ENCODE data around the gene CCDC171.
"Not testable (repeated sequence)": the region's sequence is repeated elsewhere in the genome, so short reads cannot be mapped to it uniquely, and the experiment has no call there.

Gene CCDC171

DNA sequence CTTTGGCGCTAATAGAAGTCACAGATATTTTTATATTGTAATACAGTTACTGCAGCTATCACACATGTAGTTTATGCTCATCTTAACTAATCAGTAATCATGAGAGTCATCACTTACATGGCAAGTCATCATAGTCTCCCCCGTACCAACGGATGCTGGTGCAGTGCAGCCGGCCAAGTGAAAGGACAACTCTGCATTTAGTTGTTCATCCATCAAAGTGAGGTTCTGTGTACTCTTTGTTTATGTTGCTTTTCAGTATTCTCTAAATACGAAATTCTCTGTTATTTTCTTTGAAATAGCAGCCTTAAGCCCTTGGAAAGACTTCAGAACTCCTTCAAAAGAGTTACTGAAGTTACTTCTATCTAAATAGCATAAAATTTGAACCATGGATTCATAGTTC is 216.7 kb downstream of the CCDC171 start:
- DNase-seq: no peak

DNA sequence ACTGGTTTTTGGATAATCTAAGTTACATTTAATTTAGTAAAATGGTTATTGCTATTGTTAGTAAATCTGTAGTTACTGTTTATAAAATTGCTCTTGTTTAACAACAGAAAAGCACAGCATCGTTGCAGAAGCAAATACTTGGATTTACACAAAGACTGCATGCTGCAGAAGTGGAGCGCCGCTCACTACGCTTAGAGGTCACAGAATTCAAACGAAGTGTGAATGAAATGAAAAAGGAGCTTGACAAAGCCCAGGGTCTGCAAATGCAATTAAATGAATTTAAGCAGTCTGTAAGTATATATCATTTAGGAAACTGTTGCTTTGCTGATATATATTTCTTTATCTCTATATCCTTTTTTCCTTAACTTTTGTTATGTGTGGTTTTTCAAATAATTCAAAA is 226.0 kb downstream of the CCDC171 start:
- no peak for DNase-seq

DNA sequence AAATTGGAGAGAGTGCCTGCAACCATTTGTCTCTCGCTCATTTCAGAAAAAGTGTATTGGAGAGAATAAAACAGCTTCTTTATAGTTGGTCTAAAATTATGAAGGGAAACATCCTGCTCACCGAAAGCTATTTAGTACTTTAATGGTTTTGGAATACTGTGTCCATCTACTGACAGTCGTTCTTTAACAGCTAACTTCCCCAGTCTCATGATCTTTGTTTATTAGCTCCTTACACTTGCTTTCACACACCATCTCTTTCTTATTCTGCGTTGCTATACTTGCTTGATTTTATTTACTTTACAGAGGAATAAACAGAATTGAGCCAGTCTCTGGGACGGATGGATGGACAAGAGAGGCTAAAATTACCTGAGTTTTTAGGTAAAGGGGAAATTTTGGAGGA is 229.3 kb downstream of the CCDC171 start:
- DNase-seq: no peak

DNA sequence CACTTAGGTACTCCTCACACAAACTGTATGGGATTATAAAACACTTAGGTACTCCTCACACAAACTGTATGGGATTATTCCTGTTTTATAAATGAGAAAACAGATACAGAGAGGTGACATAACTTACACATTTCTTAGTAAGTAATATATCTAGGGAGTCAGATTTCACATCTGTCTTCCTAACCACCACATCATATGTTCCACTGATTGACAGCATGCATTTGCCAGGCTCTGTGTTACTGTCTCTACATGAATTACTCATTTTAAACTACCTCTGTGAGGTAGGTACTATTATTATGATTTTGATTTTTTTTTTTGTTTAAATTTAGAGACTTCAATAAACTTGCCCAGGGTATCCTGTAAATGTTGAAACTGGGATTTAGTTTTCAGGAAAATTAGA is 232.7 kb downstream of the CCDC171 start:
- DNase-seq: no peak

DNA sequence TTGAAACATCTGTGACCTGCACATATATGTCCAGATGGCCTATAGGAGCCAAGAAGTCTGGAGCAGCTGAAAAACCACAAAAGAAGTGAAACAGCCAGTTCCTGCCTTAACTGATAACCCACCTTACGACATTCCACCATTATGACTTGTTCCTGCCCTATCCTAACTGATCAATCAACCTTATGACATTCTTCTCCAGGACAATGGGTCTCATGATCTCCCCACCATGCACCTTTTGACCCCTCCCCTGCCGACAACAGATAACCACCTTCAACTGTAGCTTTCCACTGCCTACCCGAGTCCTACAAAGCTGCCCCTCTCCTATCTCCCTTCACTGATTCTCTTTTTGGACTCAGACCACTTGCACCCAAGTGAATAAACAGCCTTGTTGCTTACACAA is 233.8 kb downstream of the CCDC171 start:
- no peak for DNase-seq

DNA sequence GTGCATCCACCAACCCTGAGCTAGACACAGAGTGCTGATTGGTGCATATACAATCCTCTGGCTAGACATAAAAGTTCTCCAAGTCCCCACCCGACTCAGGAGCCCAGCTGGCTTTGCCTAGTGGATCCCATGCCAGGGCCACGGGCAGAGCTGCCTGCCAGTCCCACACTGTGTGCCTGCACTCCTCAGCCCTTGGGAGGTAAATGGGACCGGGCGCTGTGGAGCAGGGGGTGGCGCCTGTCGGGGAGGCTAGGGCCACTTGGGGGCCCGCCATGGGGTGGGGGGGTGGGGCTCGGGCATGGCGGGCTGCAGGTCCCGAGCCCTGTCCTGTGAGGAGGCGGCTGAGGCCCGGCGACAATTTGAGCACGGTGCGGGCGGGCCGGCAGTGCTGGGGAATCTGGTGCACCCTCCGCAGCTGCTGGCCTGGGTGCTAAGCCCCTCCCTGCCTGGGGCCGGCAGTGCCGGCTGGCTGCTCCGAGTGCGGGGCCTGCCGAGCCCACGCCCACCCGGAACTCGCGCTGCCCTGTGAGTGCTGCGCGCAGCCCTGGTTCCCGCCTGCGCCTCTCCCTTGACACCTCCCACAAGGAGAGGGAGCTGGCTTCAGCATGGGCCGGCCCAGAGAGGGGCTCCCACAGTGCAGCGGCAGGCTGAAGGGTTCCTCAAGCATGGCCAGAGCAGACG is 257.5 kb downstream of the CCDC171 start:
- not testable (repeated sequence) for DNase-seq

DNA sequence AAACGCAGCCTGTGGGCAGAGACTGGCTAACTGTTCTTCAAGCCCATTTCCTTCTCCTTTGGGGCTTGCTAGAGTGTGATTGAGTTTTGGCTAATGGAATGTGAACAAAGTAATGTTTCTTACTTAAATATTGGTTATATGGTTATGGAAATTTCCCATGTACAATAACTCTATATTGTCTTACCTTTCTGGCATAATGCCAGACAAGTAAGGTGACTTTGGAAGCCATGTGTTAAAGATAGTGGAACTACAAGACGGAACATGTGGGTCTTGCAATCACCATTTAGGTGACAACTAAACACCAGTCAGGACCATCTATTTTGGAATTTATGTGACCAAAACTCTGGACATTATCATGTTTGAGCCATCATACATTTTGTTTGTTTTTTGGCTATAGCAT is 260.2 kb downstream of the CCDC171 start:
- no peak for DNase-seq

DNA sequence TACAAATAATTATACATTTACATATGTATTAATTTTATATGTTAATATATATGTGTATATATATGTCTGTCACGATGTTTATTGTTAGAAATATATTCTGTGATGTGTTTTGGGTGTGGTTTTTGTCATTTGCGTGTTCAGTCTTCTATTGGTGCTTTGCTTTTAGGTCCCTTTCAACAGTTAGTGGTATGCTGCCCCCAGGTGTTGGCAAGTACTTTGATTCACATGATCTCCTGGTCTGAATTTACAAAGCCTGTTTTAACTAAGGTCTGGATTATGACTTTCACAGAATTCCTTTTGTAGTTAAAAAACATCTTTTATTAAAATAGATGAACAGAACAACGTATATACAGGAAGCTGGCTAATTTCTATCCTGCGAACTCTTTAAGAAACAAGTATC is 271.5 kb downstream of the CCDC171 start:
- no peak for DNase-seq

DNA sequence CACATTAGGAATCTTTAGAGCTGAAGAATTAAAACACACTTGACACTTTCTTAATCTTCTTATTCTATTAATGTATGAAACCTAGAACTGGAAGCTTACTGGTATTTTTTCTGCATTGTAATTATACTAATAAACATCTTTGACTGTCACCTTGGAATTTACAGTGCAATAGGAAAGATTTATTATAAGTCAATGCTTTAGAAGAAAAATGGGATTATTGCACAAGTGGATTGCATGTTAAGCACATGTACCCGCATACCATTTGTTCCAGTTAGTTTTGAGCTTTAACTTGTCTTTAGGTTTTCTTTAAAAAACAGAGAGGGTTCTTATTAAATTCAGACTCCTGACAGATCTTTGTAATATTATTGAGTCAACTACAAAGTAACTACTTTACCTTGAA is 278.5 kb downstream of the CCDC171 start:
- DNase-seq: no peak

DNA sequence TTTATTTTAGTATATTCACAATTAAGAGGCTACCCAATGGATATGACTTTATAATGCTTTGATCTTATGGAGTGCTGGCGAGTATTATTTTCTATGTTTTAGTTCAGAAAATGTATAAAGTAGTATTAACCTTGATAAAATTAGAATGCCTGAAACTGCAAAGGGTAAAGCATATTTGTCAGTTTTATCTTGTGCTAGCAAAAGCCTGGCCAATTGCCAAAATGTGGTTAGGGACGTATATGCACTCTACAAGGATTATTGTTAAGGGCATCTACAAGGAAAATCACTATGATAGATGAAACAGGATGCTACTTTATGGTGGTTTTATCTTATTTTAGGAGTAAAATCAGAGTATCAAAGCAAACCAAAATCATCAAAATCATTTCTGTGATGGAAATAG is 281.7 kb downstream of the CCDC171 start:
- DNase-seq: no peak

DNA sequence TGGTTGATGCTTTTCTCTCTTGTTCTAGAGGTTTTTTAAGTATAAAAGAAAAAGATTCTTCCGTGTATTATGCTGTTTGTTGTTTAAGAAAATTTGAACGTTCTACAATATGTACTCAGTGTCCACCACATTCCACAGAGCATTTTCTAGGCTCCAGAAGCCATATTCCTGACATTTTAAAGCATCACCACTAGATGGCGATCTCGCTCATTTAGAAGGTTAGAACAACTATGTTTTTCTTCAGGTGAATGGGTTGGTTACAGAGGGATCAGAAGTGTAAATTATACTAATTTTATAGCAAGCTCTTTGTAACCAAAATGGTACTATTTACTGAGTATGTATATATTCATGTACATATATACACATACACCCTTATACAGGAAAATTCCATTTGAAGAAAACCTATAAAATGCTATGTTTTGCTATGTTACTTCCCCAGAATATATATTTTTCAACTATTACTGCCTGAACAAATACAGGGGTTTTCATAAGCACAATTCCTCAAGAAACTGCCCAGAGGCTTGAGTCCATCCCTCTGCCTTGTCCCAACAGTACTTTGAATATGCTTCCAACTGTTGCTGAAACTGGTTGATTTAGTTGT is 284.3 kb downstream of the CCDC171 start:
- DNase-seq: no peak

DNA sequence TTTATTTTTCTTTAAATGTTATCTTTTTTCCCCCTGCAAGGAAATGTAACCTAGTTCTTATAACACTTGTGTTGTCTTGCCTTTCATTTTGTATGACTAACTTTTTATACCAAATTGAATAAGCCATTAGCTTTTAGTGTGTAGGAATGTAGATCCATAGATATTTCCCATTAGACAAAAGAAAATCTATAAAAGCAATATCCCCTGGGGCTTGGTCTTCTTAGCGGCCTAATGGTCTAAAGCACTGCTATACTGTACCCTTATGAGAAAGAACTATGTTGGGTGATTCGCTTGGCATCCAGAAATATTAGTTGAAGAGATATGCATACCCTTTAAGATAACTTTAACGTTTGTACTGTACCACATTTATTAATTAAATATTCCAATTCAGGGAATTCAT is 289.2 kb downstream of the CCDC171 start:
- no peak for DNase-seq

DNA sequence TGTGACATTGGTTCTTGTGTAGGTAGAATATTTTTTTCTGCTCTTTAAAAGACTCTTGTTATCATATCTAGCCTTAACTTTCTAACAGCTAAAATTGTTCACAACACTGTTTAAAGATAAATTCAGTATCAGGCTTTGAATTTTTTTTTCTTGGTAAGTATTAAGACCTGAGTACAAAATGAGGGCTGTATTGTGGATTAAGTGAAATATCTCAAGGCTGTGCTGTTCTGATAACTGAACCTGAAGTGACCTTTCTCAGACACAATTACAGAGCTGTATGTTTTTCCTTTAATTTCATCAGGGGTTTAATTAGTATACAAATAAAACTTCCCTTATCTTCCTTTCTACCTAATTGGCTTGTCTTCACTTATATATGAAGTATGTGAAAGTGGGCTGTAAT is 290.5 kb downstream of the CCDC171 start:
- DNase-seq: no peak

DNA sequence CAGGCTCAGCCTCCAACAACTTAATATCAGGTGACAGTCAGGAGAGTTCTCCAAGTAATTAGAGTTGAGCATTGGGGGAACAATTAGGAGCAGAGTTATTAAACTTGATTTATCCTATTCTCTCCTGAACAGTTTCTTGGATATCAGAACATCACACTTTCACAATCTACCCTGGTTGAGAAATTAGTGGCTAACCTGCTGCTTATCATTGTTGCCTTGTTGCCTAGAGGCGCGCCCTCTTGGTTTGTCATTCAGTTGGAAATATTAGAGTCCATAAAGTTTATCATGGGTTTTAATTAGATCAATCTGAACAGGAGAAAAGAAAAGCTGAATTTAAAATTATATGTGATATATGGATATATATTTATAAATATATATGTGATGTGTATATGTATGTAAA is 291.1 kb downstream of the CCDC171 start:
- DNase-seq: no peak

DNA sequence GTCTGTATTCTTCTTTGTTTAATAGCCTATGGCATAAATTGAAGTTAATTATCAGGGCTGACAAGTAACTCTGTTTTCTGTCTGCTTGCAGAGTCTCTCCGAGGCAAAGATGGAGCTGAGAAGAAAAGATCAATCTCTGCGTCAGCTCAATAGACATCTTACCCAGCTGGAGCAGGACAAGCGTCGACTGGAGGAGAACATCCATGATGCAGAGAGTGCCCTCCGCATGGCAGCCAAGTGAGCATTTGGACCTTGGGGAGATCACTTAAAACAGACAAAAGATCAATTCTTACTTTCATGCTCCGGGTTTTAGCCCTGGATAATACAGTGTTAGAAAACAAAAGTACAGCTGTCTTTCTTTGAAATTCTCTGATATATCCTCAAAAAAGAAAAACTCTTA is 293.8 kb downstream of the CCDC171 start:
- DNase-seq: no peak

DNA sequence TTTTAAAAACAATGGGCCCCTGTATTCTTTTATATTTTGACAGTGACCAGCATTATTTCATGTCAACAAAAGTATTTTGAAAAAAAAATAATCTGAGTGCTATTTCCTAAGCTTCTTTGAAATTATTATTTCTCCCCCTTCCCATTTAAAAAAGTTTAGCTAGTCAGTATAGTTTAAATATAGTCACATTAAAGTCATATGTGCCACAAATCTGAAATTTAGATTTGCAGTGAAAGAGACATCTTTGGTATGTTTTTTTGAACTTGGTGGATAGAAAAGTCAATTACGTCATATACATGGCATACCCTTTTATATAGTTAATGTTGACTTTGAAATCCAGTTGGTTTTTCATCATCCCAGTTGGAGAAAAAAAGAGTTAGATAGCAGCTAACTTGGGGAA is 297.0 kb downstream of the CCDC171 start:
- no peak for DNase-seq

DNA sequence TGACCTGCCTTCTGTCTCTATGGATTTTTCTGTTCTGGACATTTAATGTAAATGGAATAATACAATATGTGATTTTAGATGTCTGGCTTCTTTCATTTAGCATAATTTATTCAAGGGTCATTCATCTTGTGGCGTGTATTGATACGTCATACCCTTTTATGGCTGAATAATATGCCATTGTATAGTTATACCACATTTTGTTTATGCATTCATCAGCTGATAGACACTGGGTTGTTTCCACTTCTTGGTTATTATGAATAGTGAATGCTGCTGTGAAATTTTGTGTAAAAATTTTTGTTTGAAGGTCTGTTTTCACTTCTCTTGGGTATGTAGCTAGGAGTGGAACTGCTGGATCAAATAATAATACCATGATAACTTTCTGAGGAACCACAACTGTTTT is 298.9 kb downstream of the CCDC171 start:
- no peak for DNase-seq

DNA sequence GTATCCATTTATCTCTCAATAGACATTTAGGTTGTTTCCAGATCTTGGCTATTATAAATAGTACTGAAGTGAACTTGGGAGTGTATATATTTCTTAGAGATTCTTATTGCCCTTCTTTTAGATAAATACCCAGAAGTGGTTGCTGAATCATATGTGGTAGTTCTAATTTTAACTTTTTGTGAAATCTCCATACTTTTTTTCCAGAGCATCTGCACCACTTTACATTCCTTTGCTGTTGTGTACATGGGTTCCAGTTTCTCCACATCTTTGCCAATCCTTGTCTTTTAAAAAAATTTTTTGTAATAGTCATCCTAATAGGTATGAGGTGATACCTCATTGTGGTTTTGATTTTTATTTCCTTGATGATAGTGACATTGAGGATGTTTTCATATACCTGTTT is 303.7 kb downstream of the CCDC171 start:
- no peak for DNase-seq

DNA sequence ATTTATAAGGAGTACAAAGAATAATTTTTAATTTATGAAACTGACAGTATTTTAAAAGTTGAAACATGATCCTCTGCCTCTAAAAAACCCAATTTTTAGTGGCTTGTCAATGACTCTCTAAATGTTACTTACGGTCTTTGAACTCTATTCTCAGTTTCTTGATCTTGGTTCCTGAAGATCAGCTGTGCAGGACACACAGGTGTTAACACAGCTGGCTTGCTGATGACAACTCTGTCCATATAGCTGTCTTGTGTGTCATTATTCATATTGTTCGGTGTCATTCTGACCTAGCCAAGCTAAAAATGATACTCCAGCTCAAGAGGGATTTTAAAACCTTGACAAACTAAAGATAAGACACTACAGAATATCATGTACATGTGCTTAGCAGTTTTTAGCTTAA is 314.5 kb downstream of the CCDC171 start:
- DNase-seq: no peak

DNA sequence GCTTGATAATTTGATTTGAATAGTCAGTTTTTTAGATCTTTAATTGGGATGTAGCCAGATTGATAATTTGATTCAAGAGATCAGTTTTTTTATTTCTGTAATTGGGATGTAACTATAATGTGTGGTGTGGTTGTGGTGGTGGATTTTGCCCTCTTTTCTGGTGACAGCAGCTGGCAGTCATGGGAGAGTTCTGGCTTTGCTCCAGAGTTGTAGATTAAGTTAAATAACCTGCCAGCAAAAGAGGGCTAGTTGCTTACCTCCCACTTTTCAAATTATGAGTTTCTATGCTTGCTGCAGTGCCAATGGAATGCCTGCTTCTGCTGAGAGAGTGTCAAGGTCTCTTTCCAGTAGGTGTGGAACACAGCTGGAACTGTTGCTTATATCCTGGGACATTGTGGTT is 315.1 kb downstream of the CCDC171 start:
- DNase-seq: no peak

DNA sequence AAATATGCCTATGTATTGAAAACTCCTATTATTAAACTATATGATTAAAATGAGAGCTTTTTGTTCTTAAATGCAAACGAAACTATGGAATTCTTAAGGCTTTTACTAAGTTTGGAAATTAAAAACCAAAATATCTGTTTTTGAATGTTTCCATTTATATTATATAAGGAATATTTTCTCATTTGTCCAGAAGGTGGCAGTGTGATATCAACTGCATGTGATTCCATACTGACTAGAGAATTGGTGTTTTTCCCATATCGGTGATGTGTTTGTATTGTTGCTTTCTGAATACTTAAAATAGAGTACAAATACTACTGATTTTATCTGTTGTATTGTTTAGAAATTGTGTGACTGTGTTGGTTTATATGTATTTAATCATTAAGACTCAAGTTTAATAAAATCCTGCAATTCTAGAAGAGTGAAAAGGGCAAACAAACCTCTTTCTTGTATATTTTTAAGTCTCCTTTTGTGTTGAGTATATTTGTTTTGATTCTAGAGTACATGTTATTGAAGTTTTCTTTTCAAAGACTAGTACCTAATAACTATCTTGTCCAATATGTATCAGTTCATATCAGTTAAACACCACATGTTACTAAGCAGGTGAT is 320.8 kb downstream of the CCDC171 start:
- DNase-seq: no peak

DNA sequence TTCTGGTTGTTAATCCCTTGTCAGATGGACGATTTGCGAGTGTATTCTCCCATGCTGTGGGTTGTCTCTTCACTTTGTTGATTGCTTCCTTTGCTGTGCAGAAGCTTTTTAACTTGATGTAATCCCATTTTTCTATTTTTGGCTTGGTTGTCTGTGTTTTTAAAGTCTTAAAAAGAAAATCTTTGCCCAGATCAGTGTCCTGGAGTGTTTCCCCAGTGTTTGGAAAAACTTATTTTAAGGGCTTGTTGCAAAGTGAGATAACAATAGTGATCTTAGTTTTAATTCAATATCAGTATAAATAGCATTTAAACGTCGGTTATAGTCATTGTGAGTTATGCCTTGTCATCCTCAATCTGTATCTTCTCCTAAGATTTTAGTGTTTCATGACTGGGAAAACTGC is 329.5 kb downstream of the CCDC171 start:
- DNase-seq: no peak

DNA sequence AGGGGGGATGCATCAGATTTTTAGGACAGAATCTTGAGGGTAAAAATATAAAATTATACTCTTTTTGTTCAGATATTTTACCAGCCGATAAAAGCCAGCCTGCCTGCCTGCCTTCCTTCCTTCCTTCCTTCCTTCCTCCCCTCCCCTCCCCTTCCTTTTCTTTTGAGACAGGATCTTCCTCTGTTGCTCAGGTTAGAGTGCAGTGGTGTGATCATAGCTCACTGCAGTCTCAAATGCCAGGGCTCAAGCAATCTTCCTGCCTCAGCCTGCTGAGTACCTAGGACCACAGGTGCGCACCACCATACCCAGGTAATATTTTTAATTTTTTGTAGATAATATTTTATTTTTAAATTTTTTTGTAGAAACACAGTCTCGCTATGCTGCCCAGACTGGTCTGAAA is 330.0 kb downstream of the CCDC171 start:
- no peak for DNase-seq

DNA sequence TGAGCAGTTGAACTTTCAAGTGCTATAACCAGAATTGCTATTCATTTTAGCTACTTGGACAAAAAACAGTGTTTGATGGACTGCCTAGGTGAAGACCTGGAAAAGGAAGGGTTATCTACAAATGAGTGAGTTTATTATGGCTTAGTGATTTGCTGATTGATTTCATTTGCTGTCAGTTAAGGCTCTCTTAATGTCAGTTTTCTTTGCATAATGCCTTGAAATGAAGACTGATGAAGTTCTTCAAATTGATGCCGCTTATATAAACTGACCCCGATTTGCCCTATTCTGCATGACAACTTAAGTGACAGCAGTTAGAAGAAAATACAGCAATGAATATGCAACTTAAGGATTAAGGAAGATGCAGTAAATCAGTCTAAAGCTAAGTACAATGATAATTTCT is 332.6 kb downstream of the CCDC171 start:
- DNase-seq: no peak

DNA sequence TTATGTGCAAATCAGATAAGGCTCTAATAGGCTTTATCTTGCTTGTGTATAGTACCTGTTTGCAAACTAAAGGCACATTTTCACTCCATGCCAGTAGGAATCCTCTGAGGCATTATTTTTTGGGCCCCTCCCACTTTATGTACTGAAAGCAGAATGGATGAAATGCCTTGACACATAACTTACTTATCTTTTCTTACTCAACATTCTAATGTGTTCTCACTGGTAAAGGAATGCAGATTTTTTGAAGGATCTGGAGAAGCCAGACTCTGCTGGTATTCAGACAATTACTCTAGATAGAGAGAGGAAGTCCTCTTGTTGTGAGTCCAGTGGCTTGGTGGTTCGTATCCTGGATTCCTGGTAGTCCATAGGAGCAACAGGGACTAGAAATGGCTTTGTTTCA is 336.7 kb downstream of the CCDC171 start:
- no peak for DNase-seq
